A673 (cell line): ENCODE results near the gene ZNF155. TPM values are rescaled to one million over a fixed set of nuclear protein-coding genes. Genes with fewer than 3 reads are reported as not detected.

Experiments
- BruUV-seq: library from RNA; stranded (reverse); fragments of 400-500 nt; replicated peaks from 2 replicates; lab custom pipeline; 2021; lab: Mats Ljungman, UMichigan
- CTCF ChIA-PET: fragments of 300-600 bp; sonication (Branson Sonifier 250); formaldehyde crosslinking; loops from one replicate; lab custom pipeline; 2022; ENCODE audit warnings: antibody characterized with exemption; lab: Charles Lee
- POLR2A ChIA-PET: fragments of 300-600 bp; sonication (Branson Sonifier 250); formaldehyde crosslinking; loops from one replicate; lab custom pipeline; 2022; ENCODE audit warnings: antibody characterized with exemption; ENCODE audit not compliant: low non-redundant PET; lab: Charles Lee
- DNase-seq: peaks from one replicate; pipeline ENCODE4 v3.0.0-alpha.2; 2015; ENCODE audit warnings: low spot score
- H3K27ac ChIP-seq: fragments of 200-600 bp; sonication (generic); 2 replicates; pipeline ENCODE4 v1.5.1; 2016; ENCODE audit warnings: mixed run types, low read depth, mild to moderate bottlenecking, mixed read lengths, antibody characterized with exemption, low read length; ENCODE audit not compliant: poor library complexity, severe bottlenecking
- H3K27me3 ChIP-seq: fragments of 200-600 bp; sonication (generic); replicated peaks from 2 replicates; pipeline ENCODE4 v1.6.1; 2017; ENCODE audit warnings: mixed run types, low read depth, mild to moderate bottlenecking, mixed read lengths, antibody characterized with exemption, low read length; ENCODE audit not compliant: insufficient read depth, poor library complexity
- H3K36me3 ChIP-seq: fragments of 200-600 bp; sonication (generic); 2 replicates; pipeline ENCODE4 v1.6.1; 2016; ENCODE audit warnings: mixed run types, mild to moderate bottlenecking, mixed read lengths, antibody characterized with exemption, low read length; ENCODE audit not compliant: insufficient read depth, poor library complexity, severe bottlenecking
- H3K4me1 ChIP-seq: fragments of 200-600 bp; sonication (generic); 2 replicates; pipeline ENCODE4 v1.6.1; 2017; ENCODE audit warnings: mixed run types, mild to moderate bottlenecking, mixed read lengths, antibody characterized with exemption, low read length; ENCODE audit not compliant: insufficient read depth, poor library complexity, severe bottlenecking
- H3K4me3 ChIP-seq: fragments of 200-600 bp; sonication (generic); 2 replicates; pipeline ENCODE4 v1.5.1; 2016; ENCODE audit warnings: low read depth, mixed run types, mild to moderate bottlenecking, mixed read lengths, low read length; ENCODE audit not compliant: poor library complexity, severe bottlenecking
- H3K9me3 ChIP-seq: fragments of 200-600 bp; sonication (generic); 2 replicates; pipeline ENCODE4 v1.6.1; 2016; ENCODE audit warnings: mixed run types, low read depth, mild to moderate bottlenecking, mixed read lengths, antibody characterized with exemption, low read length; ENCODE audit not compliant: poor library complexity, severe bottlenecking
- EZH2 ChIP-seq: fragments of 200-600 bp; sonication (generic); IDR thresholded peaks from 2 replicates; pipeline ENCODE4 v1.6.1; 2017; ENCODE audit warnings: borderline replicate concordance, low read depth, mild to moderate bottlenecking, mixed read lengths, antibody characterized with exemption, low read length; ENCODE audit not compliant: poor library complexity, severe bottlenecking
- intact Hi-C: fragments of 100-400 bp; cut with micrococcal nuclease; formaldehyde crosslinking; loops from one replicate; pipeline ENCODE4 v1.10.0; 2022; ENCODE audit not compliant: unreplicated experiment
- total RNA-seq: library from RNA; stranded (reverse); gene quantifications from 2 replicates; pipeline ENCODE4 v1.2.3, GENCODE V29; 2021
- TF ChIP-seq, protein P1 (sequence below): fragments of 300-800, 200-600 bp; sonication (generic); conservative IDR thresholded peaks from 2 replicates; pipeline ENCODE4 v1.5.1; 2017; ENCODE audit warnings: low read depth, mild to moderate bottlenecking, antibody characterized with exemption, low read length, moderate library complexity, mixed read lengths

ZNF155 gene
- total RNA-seq, 1 experiment from 2014 or later = 8.0 TPM

GRCh38 chr19:43983544-43983911 is 460 bp upstream of the ZNF155 start:
- ChIA-PET CTCF (no interaction called here), POLR2A (no interaction called here)
- no peak overlapping the region for H3K27ac ChIP-seq
- H3K9me3 ChIP-seq = peaks cover 3% of the 10 kb centered on the region
- H3K4me3 ChIP-seq = peak overlapping the region; percentile 78
- BruUV-seq = no TSS peak
- TF ChIP-seq EZH2 = no peak
- TF ChIP-seq, protein P1, sequence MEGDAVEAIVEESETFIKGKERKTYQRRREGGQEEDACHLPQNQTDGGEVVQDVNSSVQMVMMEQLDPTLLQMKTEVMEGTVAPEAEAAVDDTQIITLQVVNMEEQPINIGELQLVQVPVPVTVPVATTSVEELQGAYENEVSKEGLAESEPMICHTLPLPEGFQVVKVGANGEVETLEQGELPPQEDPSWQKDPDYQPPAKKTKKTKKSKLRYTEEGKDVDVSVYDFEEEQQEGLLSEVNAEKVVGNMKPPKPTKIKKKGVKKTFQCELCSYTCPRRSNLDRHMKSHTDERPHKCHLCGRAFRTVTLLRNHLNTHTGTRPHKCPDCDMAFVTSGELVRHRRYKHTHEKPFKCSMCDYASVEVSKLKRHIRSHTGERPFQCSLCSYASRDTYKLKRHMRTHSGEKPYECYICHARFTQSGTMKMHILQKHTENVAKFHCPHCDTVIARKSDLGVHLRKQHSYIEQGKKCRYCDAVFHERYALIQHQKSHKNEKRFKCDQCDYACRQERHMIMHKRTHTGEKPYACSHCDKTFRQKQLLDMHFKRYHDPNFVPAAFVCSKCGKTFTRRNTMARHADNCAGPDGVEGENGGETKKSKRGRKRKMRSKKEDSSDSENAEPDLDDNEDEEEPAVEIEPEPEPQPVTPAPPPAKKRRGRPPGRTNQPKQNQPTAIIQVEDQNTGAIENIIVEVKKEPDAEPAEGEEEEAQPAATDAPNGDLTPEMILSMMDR = no peak
- intact Hi-C loops = no loop called here
- H3K4me1 ChIP-seq = no peaks in the 10 kb centered on the region
- no peak for DNase-seq
- no peaks in the 10 kb centered on the region for H3K36me3 ChIP-seq
- H3K27me3 ChIP-seq = no peaks in the 10 kb centered on the region

DNA sequence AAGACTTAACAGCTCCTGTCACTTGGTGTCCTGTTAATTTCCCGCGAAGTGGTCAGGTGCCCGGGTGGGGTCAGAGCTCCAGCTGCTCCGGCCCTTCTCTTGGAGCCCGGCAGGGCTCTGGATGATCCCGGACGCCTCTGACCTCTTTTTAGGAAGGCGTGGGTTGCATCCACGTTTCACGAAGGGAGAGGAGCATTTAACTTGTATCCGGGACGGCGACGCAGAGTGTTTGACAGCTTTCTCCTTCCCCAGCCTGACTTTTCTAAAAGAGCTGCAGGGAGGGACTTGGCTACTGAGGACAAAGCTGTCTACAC is 656 bp downstream of the ZNF155 start:
- Histone ChIP-seq H3K27me3 (no peaks in the 10 kb centered on the region), H3K4me1 (no peaks in the 10 kb centered on the region), H3K9me3 (no peaks in the 10 kb centered on the region), H3K4me3 (peak overlapping the region; percentile 78), H3K27ac (peak overlapping the region; percentile 71), H3K36me3 (peaks cover 5% of the 10 kb centered on the region)
- TF ChIP-seq EZH2 = no peak
- TF ChIP-seq, protein P1 = no peak
- intact Hi-C loops = no loop called here
- POLR2A ChIA-PET = no interaction called here
- peak; percentile 8 for DNase-seq
- CTCF ChIA-PET = interaction anchor here (0.6 kb wide), 1 partner anchor 546 kb away, joined by 8 read pairs; no protein-coding TSS in a partner anchor
- TSS peak; percentile 79 for BruUV-seq

GRCh38 chr19:43997631-43998290 is 13.8 kb downstream of the ZNF155 start:
- TF ChIP-seq EZH2 = no peak
- TF ChIP-seq, protein P1 = no peak
- Histone ChIP-seq H3K9me3 (no peaks in the 10 kb centered on the region), H3K27me3 (no peaks in the 10 kb centered on the region), H3K36me3 (peaks cover 18% of the 10 kb centered on the region), H3K27ac (no peak overlapping the region), H3K4me3 (no peak overlapping the region), H3K4me1 (no peaks in the 10 kb centered on the region)
- DNase-seq = no peak
- no TSS peak for BruUV-seq
- POLR2A ChIA-PET = no interaction called here
- intact Hi-C loops = no loop called here
- CTCF ChIA-PET = no interaction called here
